Midbrain (tissue), 1 donor: ENCODE measurements around the gene ADAD2.
A peak's percentile ranks its signal among the peaks of the same experiment; 100 is the strongest.

Experiments used
- DNase-seq: peaks from one replicate; lab custom pipeline; 2025; lab: John Stamatoyannopoulos, UW

Gene ADAD2

DNA sequence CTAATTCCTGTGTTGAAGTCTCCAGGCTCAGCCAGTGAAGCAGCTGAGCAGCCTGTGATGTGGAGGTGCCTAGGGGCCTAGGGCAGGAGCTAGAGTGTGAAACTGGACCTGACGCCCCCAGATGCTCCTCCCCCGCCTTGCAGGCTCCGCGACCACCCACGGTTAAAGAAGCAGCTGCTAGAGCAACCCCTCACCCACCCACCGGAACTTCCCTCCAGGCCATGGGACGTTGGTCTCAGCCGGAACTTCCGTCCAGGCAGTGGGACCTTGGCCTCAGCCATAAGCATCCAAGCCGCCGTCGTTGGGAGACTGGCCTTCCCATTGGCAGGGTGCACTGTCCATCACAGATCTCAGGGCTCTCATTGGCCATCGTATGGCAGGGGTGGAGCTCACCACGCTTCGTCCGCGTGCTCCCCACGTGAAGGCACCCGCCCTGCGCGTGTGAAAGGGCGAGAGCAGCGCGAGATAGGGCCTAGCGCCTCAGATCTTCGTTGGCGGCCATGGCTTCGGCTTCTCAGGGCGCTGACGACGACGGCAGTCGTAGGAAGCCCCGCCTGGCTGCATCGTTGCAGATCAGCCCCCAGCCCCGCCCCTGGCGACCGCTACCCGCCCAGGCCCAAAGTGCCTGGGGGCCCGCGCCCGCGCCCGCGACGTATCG is at the start of gene ADAD2:
Gene ADAD2 (plus strand): TSS at position 427 of the 658 bp plus-strand sequence. CDS start 74 bp downstream, at position 501.
- DNase-seq = no peak

DNA sequence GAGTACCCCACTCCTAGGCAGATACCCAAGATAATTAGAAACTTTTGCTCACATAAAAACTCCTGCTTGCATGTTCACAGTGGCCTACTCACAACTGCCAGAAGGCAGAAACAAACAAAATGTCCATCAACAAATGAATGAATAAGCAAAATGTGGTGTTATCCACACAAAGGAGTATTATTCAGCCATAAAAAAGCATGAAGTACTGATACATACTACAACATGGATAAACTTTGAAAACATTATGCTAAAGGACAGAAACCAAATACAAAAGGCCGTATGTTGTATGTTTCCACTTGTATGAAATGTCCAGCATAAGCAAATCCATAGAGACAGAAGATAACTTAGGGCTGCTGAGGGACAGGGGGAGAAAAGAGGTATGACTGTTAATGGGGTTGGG is 47.9 kb upstream of the ADAD2 start:
- no peak for DNase-seq

DNA sequence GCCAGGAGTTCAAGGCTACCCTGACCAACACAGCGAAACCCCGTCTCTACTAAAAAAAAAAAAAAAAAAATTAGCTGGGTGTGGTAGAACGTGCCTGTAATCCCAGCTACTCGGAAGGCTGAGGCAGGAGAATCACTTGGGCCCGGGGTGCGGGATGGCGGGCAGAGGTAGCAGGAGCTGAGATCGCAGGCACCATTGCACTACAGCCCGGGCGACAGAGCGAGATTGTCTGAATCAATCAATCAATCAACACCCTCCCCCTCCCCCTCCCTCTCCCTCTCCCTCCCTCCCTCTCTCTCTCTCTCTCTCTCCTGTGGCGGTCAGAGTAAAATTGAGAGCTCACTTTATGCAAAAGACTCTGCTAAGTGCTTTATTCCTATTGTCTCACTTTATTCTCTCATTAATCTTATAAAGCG is 47.2 kb upstream of the ADAD2 start:
- no peak for DNase-seq

DNA sequence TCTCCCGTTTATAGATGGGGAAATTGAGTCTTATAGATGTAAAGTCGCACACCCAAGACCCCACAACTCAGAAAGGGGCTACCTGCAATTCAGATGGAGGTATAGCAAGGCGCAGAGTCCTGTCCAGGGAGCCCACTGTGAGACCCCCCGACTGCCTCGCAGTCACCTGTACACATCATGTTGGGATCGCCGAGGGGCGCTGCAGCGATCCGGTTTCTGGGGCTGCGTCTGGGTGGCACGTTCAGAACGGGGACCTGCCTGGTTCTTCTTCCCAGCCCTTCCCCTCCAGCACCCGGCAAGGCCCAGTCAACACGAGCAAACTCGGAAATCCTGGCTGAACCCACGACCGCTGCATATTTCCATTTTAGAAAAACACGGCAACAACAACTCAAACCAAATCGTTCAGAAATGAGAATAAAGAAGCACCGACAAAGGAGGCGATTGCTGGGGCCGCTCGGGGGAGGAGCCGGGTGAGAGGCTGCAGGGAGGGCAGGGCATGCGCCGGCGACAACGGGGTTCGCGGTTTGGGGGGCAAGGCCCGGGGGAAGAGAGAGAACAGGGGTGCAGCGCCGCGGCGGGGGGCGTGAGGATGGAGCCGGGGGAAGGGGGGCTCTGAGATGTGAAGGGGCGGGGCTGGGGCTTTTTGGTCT is 46.6 kb upstream of the ADAD2 start:
- DNase-seq = no peak

DNA sequence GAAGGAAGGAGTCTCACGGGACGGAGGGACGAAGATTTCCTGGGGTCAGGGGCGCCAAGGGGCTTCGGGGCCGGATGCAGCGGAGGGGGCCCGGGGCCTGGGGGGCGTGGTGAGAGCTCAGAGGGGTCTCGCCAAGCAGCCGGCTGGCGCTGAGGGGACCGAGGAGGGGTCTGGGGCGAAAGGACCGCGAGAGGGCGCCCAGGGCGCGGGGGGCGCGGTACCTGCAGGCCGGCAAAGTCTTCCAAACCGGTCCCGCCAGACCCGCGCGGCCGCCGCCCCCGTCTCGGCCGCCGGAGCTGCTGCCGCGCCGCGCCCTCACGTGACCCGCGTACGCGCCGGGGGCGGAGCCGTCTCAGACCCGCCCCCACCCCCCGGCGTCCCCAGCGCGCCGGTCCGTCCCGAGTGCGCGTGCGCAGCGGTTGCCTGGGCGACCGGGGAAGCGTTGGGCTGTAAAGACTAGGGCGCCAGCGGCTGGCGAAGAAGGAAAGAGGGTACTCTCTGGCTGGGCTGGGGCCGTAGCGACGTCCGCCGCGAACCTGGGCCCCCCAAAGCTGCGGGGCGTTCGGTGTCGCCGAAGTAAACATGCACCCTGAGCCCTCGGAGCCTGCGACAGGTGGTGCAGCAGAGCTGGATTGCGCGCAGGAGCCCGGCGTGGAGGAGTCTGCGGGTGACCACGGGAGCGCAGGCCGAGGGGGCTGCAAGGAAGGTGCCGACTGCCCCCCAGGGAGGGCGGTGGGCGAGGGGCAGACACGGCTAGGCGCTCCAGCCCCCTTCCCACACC is 45.9 kb upstream of the ADAD2 start, which contains the start of the genes DNAAF1 and HSDL1:
Gene DNAAF1 (plus strand): TSS at position 450 of the 781 bp plus-strand sequence. CDS start 133 bp downstream, at position 583.
Gene HSDL1 (minus strand): TSS at position 319 of the 781 bp plus-strand sequence. CDS start 13,856 bp downstream, outside the sequence.
- DNase-seq = peak; percentile 93

DNA sequence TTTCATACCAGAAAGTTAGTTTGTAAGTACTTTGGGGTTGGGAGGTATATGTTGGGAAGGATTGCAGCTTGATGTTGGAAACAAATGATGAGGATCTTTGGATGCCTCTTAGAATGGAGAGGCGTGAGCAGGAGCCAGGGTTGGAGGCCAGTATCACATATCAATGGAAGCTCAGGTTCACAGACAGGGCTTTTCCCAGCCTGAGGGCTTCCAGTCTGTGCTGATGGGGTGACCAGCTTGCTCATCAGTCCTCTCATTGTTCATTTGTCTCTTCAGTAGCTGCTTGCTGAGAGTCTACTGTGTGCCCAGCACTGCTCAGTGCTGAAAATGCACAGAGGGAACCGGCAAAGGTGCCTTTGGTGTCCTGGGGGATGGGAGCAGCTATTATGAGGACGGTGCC is 40.0 kb upstream of the ADAD2 start:
- no peak for DNase-seq

DNA sequence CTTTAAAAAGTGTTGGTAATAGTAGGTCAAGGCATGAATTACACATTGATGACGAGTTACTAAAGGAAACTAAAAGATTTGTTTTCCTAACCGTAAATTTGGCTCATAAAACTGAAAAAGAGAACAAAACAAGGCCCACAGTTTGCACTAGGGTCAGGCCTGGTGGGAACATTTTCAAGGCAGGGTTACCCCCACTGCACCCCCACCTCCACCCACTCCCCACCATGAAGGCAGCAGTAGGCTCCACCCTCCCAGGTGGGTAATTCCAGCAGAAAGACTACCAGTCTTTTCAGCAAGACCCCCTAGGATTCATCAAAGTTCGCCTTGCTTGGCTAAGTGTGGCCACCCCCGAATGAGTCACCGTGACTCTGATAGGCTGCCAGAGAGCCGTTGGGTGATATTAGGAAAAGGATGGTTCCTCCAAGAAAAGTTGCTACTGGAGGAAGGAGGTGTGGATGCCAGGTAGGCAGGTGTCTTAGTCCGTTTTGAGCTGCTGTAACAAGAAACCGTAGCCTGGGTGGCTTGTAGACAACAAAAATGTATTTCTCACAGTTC is 37.2 kb upstream of the ADAD2 start:
- DNase-seq = no peak

DNA sequence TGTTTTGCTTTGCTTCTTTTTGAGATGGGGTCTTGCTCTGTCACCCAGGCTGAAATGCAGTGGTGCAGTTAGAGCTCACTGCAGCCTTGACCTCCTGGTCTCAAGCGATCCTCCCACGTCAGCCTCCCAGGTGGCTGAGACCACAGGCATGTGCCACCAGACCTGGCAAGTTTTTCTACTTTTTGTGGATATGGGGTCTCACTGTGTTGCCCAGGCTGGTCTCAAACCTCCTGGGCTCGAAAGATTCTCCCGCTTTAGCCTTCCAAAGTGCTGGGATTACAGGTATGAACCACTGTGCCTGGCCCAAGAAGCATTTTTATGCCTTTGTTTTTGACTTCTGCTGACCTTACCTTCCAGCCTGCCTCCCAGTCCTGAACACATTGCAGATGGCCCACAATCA is 35.7 kb upstream of the ADAD2 start:
- no peak for DNase-seq

DNA sequence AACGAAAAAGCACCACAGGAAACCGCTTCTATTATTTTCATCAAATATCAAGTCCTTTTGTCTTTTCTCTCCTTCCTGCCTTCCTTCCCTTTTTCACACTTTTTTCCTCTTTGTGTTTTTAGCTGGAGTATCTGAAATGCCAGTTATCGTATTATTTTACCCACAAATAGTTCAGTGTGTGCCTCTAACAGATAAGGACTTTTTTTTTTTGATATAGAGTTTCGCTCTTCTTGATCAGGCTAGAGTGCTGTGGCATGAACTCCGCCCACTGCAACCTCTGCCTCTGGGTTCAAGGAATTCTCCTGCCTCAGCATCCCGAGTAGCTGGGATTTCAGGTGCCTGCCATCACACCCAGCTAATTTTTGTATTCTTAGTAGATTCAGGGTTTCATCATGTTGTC is 35.2 kb upstream of the ADAD2 start:
- DNase-seq = no peak

DNA sequence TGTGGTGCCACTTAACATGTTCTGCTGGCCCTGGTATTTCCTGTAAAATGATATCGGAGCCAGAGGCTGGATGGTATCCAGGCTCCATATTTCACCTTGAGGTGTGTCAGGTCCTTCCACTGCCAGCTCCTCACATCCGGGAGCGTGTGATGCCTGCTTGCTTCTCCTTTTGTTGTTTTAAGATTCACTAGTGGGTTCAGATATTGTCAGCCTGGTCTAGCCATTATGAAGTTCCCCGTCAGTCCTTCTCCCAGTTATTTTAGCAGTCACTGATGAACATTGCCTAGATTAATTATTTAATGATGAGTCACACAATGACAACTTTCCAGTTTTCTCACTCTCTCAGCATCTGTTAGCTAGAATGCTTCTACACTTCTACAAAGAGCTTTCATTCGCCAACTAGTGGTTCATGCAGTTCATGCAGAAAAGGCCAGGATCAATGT is 34.6 kb upstream of the ADAD2 start:
- DNase-seq = no peak

DNA sequence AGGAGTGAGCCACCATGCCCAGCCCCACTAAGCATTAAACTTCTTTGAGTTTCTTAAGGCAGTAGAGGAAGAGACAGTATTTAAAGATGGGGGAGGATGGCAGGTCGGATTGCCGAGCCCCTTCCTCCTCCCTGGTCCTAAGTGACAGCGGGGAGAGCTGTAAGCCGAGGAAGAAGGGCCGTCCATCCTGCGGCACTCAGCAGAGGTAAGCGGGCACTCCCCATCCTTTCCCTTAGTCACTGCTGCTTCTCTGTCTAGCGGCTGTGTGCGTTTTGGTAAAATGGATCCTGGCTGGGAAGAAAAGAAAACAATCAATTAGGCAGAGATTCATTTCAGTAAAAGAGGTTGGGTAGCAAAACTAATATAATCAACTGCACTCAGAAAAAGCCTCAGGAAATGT is 31.9 kb upstream of the ADAD2 start:
- DNase-seq = no peak

DNA sequence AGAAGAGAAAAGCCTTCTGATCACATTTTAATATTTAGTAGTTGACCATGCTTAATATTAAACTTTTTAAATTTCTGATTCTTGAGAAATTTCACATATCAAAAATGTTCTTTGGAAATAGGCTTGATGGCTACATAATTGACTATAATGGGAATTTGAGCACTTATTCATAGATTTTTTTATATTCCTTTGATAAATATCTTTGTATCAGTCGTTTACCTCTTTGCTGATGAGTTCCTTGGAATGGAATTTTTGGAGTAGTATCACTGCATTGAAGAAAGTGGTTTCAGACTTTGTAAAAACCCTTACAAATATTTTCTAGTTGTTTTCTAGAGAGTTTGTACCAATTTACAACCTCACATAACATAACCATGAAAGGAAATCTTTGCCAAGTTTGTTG is 31.2 kb upstream of the ADAD2 start:
- no peak for DNase-seq

DNA sequence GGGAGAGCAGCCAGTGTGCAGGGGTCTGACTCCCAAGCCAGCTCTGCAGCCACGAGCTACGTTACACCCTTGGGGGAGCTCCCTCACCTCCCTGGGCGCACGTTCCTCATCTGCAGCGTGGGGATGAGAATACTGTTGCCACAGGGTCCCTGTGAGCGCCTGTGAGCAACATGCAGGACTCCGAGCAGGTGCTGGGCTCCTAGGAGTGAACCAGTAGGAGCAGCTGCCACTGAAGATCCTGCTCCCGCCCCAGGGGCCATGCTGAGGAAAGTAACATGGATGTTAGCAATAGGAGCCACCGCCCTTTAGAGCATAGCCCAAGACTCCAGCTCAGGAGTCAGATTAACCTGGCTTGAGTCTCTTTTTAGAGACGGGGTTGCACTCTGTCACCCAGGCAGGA is 29.9 kb upstream of the ADAD2 start:
- DNase-seq = no peak

DNA sequence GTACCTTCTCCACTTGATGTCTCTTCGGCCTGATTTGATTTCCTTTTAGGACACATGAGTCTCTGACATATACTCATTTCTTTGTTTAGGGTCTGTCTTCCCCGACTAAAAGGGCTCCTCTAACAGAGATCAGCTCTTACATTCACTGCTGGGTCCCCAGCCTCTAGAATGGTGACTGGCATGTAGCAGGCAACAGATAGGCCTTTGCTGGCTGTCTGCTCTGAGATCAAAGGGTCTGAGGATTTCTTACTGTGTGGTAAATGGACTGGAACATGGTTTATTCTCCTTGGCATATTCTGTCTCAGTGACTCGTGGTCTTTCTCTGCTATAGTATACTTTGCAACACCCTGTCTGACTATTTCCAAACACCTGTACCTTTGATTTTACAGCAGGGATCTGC is 29.2 kb upstream of the ADAD2 start:
- no peak for DNase-seq

DNA sequence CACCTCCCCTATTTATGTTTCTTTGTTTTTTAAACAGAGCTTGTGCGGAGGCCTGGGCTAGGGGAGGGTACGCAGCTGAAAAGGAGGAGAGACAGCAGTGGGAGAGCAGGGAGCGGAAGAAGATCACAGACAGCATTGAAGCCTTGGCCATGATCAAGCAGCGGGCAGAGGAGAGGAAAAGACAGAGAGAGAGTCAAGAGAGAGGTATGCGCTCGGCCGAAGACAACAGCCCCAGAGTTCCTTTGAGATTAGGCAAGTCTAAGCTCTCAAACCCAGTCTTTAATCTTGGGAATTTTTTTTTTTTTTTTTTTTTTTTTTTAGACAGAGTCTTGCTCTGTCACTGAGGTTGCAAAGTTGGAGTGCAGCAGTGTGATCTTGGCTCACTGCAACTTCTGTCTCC is 25.2 kb upstream of the ADAD2 start:
- no peak for DNase-seq

DNA sequence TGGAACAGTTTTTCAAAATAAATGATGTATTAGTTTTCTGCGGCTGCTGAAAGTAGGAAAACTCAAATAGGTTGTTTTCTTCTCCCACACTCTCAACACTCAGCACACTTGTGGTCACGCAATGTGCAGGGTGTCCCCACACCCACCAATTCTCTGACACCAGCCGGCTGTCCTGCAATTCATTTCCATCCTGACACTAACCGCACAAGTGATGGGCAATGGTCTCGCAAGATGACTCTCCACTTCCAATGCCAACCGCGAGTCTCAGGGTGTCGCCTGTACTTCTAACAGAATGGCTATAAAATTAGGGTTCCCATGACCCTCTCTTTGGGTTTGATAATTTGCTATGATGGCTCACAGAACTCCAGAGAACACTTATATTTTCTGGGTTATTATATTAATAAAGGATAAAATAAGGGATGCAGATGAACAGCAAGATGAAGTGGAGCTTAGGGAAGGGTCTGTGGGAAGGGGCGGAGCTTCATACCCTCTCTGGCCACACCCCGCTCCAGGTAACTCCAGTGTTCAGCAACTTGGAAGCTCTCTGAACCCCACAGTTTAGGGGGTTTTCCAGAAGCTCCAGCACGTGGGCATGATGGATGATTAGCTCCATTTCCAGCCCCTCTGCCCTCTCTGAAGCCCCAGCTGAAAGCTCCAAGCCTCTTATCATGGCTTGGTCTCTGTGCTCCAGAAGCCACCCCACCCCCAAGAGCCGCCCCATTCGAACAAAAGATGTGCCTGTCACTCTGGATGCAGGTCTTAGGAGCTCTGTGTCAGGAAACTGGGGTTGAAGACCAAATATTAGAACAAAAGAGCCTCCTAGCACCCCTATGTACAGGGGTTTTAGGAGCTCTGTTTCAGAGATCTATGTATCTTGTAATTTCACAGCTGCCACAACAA is 23.9 kb upstream of the ADAD2 start:
- no peak for DNase-seq

DNA sequence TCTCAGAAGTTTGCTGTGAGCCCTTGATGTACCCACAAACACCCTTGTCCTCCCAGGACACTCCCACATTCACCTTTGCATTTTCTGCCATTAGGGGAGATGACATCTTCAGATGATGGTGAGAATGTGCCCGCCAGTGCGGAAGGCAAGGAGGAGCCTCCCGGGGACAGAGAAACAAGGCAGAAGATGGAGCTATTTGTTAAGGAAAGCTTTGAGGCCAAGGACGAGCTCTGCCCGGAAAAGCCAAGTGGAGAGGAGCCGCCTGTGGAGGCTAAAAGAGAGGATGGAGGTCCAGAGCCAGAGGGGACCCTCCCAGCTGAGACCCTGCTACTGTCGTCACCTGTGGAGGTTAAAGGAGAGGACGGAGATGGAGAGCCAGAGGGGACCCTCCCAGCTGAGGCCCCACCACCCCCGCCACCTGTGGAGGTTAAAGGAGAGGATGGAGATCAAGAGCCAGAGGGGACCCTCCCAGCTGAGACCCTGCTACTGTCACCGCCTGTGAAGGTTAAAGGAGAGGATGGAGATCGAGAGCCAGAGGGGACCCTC is 21.1 kb upstream of the ADAD2 start:
- DNase-seq = no peak

DNA sequence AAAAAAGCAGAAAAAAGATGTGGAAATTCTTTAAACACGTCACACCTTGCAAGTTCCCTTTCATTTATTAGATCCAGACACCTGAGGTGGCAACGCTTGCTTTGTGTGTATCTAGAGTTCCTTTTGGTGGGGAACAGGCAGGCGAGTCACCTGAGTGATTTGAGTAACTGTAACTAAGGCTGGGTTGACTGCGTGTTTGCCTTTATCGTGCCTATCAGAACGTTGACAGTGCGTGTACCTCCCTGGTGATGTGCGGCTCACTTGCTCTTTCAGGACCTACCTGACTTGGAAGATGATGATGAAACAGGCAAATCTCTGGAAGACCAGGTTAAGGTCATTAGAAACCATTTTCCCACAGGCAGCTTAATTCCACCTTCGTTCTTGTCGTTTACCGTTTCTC is 16.6 kb upstream of the ADAD2 start:
- no peak for DNase-seq

DNA sequence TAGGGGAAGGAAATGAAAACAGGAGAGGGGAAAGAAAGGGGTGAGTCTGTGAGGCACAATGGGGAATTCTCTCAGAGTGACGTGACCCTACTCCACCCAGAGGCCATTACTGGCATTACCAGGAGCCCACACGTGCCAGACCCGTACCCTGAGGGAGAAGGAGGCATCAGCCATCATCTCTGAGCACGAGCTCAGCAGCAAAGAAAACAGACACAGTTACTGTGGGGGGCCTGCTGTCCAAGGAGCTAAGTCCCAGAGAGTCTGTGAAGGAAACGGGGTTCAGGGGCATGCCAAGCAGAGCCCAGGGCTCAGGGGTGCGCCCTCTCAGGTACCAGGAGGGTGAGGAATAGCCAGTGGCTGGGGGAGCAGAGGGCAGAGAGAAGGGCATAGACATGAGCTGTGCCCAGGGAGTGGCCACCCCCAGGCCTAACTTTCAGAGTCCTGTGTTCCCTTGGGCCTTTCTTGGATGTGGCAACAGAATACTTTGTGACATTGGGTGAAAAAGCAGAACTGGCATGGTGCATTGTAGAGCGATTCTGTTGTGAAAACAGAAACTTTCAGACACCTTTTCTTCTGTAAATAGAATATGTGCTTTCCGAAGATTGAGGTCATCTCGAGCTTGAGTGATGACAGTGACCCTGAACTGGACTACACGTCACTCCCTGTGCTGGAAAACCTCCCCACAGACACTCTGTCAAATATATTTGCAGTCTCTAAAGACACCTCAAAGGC is 15.4 kb upstream of the ADAD2 start:
- DNase-seq = peak; percentile 33
